ENCODE measurements around the gene NAA25. TPM values are rescaled to one million over a fixed set of nuclear protein-coding genes. Genes with fewer than 3 reads are reported as not detected.
A peak's percentile ranks its signal among the peaks of the same experiment; 100 is the strongest.
"Not testable (repeated sequence)": the region's sequence is repeated elsewhere in the genome, so short reads cannot be mapped to it uniquely, and the experiment has no call there.

The NAA25 gene
- total RNA-seq, 1 donor from 2014 or later = 37.6 TPM

GRCh38 chr12:112061137-112061536 is 47.4 kb downstream of the NAA25 start:
- no peak for DNase-seq

GRCh38 chr12:112049351-112049750 is 59.2 kb downstream of the NAA25 start:
- DNase-seq = no peak

- no peak for DNase-seq
Observed at GRCh38 chr12:112046003-112046402, 62.6 kb downstream of the NAA25 start.

- DNase-seq = not testable (repeated sequence)
Observed at GRCh38 chr12:112036614-112037013, 72.0 kb downstream of the NAA25 start.

- DNase-seq = no peak
Observed at GRCh38 chr12:112035219-112035785, 73.3 kb downstream of the NAA25 start.

GRCh38 chr12:112032292-112032691 is 76.3 kb downstream of the NAA25 start:
- no peak for DNase-seq

- DNase-seq = no peak
Observed at GRCh38 chr12:112031472-112031871, 77.1 kb downstream of the NAA25 start.

- no peak for DNase-seq
Observed at GRCh38 chr12:112029301-112029700, 79.3 kb downstream of the NAA25 start.

- no peak for DNase-seq
Observed at GRCh38 chr12:112025808-112026375, 82.7 kb downstream of the NAA25 start.

- no peak for DNase-seq
Observed at GRCh38 chr12:112023759-112024396, 84.7 kb downstream of the NAA25 start.

- no peak for DNase-seq
Observed at GRCh38 chr12:112022241-112023016, 86.2 kb downstream of the NAA25 start.

- DNase-seq = no peak
Observed at GRCh38 chr12:112020947-112021457, 87.6 kb downstream of the NAA25 start.

- no peak for DNase-seq
Observed at GRCh38 chr12:112018571-112019237, 89.9 kb downstream of the NAA25 start.

GRCh38 chr12:112017041-112017440 is 91.5 kb downstream of the NAA25 start:
- DNase-seq = no peak

GRCh38 chr12:112015938-112016337 is 92.6 kb downstream of the NAA25 start:
- DNase-seq = no peak

- DNase-seq = peak; percentile 57
Observed at GRCh38 chr12:112013601-112014402, 94.8 kb downstream of the NAA25 start.

GRCh38 chr12:112012775-112013600 is 95.6 kb downstream of the NAA25 start, which contains the start of the genes ERP29 and TMEM116:
Gene ERP29, plus strand, starts transcription at chr12:112013426. Its CDS starts 40 bp downstream, at chr12:112013466.
Gene TMEM116, minus strand, starts transcription at chr12:112013165. Its CDS starts 7,895 bp downstream, at chr12:112005270.
- peak; percentile 98 for DNase-seq

GRCh38 chr12:112011685-112012084 is 96.9 kb downstream of the NAA25 start:
- DNase-seq = no peak

GRCh38 chr12:112010415-112011344 is 97.9 kb downstream of the NAA25 start:
- DNase-seq = no peak

Data from occipital lobe (tissue), 2 donors.